ENCODE results near the gene RAD51. TPM values are rescaled to one million over a fixed set of nuclear protein-coding genes. Genes with fewer than 3 reads are reported as not detected.

The RAD51 gene
- total and polyA plus RNA-seq, 9 of the 15 experiments (the other 6 are each of a cell fraction or from before 2014, with no cell fraction given), result 16.0 to 63.8 (median 34.6) TPM

- Histone ChIP-seq H3K4me2 (ENCODE audit: insufficient read depth, low read length) (no peak overlapping the region), H3K27me3 (ENCODE audit: control insufficient read depth in 2 of 2, insufficient read depth in 2 of 2, low read length in 2 of 2) (no peaks in the 10 kb centered on the region), H3K79me2 (ENCODE audit: control insufficient read depth, insufficient read depth, low read length) (no peaks in the 10 kb centered on the region), H3K9me3 (replicated peaks; ENCODE audit: control insufficient read depth, insufficient read depth, low read depth, low read length) (no peaks in the 10 kb centered on the region), H3K4me1 (replicated peaks in 1 of 2; ENCODE audit: control insufficient read depth in 2 of 2, insufficient read depth in 2 of 2, low read length in 2 of 2) (peaks cover 10 to 23% of the 10 kb centered on the region in 2 experiments; a peak in 4 of 5 replicates), H3K36me3 (ENCODE audit: control insufficient read depth, insufficient read depth, low read length) (peaks cover 53% of the 10 kb centered on the region; the same call in 2 of the 3 replicates), H4K20me1 (replicated peaks; ENCODE audit: control insufficient read depth, insufficient read depth, low read length) (no peaks in the 10 kb centered on the region), H3K9me1 (ENCODE audit: control insufficient read depth, insufficient read depth, low read length) (no peaks in the 10 kb centered on the region), H3K4me3 (no peak overlapping the region), H3K27ac (ENCODE audit: extremely low read depth, low read depth, low read length) (no peak overlapping the region), H2AFZ (ENCODE audit: low read depth, low read length) (no peak overlapping the region), H3K9ac (ENCODE audit: insufficient read depth in 1 of 2, low read depth in 2 of 2, low read length in 2 of 2) (peak overlapping the region in 1 of 2 experiments; percentile 14; a peak in 1 of 4 replicates)
- no TSS peak for BruUV-seq (replicated peaks)
- intact Hi-C loops (cut with micrococcal nuclease), result no loop called here
- FAIRE-seq (no peak), DNase-seq (ENCODE audit: extremely low read depth in 1 of 4, low spot score in 3 of 4) (no peak), ATAC-seq (no peak)
- in situ Hi-C loops (cut with MboI), result no loop called here
- CTCF ChIA-PET (ENCODE audit: low intra/inter-chr PET ratio), result no interaction called here
- 77% methylated on average over 6 of the region's 6 CpGs for WGBS (ENCODE audit: insufficient coverage, low coverage, missing lambda C conversion rate)
- POLR2A ChIA-PET, result interaction anchor here (0.6 to 2.2 kb wide), 5 partner anchors 9 to 446 kb away, joined by 3 to 9 read pairs (median 3); partner anchors contain the start of gene GCHFR
- no peak for TF ChIP-seq TCF7L2 (IDR thresholded peaks at IDR 0.05; ENCODE audit: low read depth, low read length)
- TF ChIP-seq ZNF41 (CRISPR knock-in tag; conservative IDR thresholded peaks at IDR 0.05), result no peak
- TF ChIP-seq NFXL1 (CRISPR knock-in tag; IDR thresholded peaks at IDR 0.05), result no peak
- TF ChIP-seq ZNF395 (CRISPR knock-in tag; IDR thresholded peaks at IDR 0.05), result no peak
- TF ChIP-seq ZNF778 (CRISPR knock-in tag; IDR thresholded peaks at IDR 0.05), result no peak
- TF ChIP-seq SIRT6 (IDR thresholded peaks at IDR 0.05; ENCODE audit: low read depth, low read length), result no peak
- no peak for TF ChIP-seq ZBTB5 (IDR thresholded peaks at IDR 0.05)
- no peak for TF ChIP-seq ILK (tag; IDR thresholded peaks at IDR 0.05; ENCODE audit: borderline replicate concordance, low read depth)
- TF ChIP-seq ZNF436 (CRISPR knock-in tag; IDR thresholded peaks at IDR 0.05), result no peak
- TF ChIP-seq ZNF354B (CRISPR knock-in tag; IDR thresholded peaks at IDR 0.05), result no peak
- TF ChIP-seq CBX2 (IDR thresholded peaks at IDR 0.05; ENCODE audit: insufficient read depth, low read length, poor library complexity, severe bottlenecking), result no peak
- TF ChIP-seq, protein P1, sequence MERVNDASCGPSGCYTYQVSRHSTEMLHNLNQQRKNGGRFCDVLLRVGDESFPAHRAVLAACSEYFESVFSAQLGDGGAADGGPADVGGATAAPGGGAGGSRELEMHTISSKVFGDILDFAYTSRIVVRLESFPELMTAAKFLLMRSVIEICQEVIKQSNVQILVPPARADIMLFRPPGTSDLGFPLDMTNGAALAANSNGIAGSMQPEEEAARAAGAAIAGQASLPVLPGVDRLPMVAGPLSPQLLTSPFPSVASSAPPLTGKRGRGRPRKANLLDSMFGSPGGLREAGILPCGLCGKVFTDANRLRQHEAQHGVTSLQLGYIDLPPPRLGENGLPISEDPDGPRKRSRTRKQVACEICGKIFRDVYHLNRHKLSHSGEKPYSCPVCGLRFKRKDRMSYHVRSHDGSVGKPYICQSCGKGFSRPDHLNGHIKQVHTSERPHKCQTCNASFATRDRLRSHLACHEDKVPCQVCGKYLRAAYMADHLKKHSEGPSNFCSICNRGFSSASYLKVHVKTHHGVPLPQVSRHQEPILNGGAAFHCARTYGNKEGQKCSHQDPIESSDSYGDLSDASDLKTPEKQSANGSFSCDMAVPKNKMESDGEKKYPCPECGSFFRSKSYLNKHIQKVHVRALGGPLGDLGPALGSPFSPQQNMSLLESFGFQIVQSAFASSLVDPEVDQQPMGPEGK (CRISPR knock-in tag; IDR thresholded peaks at IDR 0.05; ENCODE audit: borderline replicate concordance), result no peak
- TF ChIP-seq THRA (IDR thresholded peaks at IDR 0.05), result no peak
- TF ChIP-seq NR3C1 (CRISPR knock-in tag; IDR thresholded peaks at IDR 0.05), result no peak
- TF ChIP-seq ZNF511 (CRISPR knock-in tag; IDR thresholded peaks at IDR 0.05), result no peak
- TF ChIP-seq ZFP1 (CRISPR knock-in tag; IDR thresholded peaks at IDR 0.05), result no peak
Observed at GRCh38 chr15:40773902-40774301, 78.9 kb downstream of the RAD51 start.
